Immature natural killer cell (primary cell): Measurements from ENCODE around the gene IL20. TPM values are rescaled to one million over a fixed set of nuclear protein-coding genes. Genes with fewer than 3 reads are reported as not detected.

ENCODE experiments used
- DNase-seq, 3 donors: peaks; one replicate each; pipeline ENCODE4 v3.0.0; 2022; ENCODE audit warnings: mixed read lengths in 1 of 3
- H3K27ac Mint-ChIP-seq, 6 donors: one replicate each; pipeline ENCODE4 v1.8.0; 2020; ENCODE audit warnings: mixed read lengths in 6 of 6, mild to moderate bottlenecking in 5 of 6, inconsistent platforms in 4 of 6, moderate library complexity in 3 of 6
- H3K27me3 Mint-ChIP-seq, 3 donors: one replicate each; pipeline ENCODE4 v1.8.0; 2020 to 2021; ENCODE audit warnings: low read depth in 3 of 3, mild to moderate bottlenecking in 3 of 3, mixed read lengths in 3 of 3, moderate library complexity in 3 of 3, inconsistent platforms in 1 of 3
- H3K36me3 Mint-ChIP-seq, 3 donors: one replicate each; pipeline ENCODE4 v1.8.0; 2020; ENCODE audit warnings: mixed read lengths in 3 of 3, inconsistent platforms in 2 of 3, mild to moderate bottlenecking in 2 of 3
- H3K4me1 Mint-ChIP-seq, 2 donors: one replicate each; pipeline ENCODE4 v1.8.0; 2020; ENCODE audit warnings: inconsistent platforms in 2 of 2, mild to moderate bottlenecking in 2 of 2, mixed read lengths in 2 of 2, moderate library complexity in 1 of 2
- H3K4me3 Mint-ChIP-seq, 5 donors: one replicate each; pipeline ENCODE4 v1.8.0; 2020; ENCODE audit warnings: mild to moderate bottlenecking in 5 of 5, mixed read lengths in 5 of 5, inconsistent platforms in 3 of 5, moderate library complexity in 3 of 5
- H3K9me3 Mint-ChIP-seq, 6 donors: one replicate each; pipeline ENCODE4 v1.8.0; 2020; ENCODE audit warnings: mild to moderate bottlenecking in 6 of 6, mixed read lengths in 6 of 6, inconsistent platforms in 4 of 6, moderate library complexity in 3 of 6
- polyA plus RNA-seq, 3 donors: library from polyadenylated mRNA; unstranded; fragments of 300-500 nt; fragmentation: Illumina TruSeq; gene quantifications; one replicate each; pipeline ENCODE4 v1.2.3, GENCODE V29; 2021

Gene IL20, protein sequence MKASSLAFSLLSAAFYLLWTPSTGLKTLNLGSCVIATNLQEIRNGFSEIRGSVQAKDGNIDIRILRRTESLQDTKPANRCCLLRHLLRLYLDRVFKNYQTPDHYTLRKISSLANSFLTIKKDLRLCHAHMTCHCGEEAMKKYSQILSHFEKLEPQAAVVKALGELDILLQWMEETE
- polyA plus RNA-seq = not detected

DNA sequence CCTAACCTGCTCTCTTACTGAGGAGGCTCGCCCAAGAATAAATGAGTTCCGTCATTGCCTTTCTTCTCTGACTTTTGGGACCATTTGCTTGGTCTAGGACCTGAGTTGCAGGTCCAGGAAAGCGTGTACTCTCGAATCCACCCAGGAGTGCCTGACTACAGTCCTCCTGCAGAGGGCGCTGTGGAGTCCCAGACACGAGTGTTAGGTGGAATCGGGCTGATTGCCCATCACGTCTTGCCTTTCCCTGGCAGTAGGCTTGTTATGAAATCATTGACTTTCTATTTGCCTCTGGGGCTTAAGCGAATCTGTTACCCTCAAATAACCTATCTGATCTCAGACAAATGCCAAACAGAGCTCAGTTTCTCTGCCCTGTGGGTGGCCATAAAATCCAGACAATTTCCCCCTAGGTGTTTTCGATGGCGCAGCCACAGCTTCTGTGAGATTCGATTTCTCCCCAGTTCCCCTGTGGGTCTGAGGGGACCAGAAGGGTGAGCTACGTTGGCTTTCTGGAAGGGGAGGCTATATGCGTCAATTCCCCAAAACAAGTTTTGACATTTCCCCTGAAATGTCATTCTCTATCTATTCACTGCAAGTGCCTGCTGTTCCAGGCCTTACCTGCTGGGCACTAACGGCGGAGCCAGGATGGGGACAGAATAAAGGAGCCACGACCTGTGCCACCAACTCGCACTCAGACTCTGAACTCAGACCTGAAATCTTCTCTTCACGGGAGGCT, at the start of gene IL20:
Gene IL20, plus strand, starts transcription at position 685 of the 733 bp plus-strand sequence. CDS start 230 bp downstream, outside the sequence.
- peak; percentile 66 to 75 (median 70) for DNase-seq
- H3K4me3 Mint-ChIP-seq = no peak within 1 kb of the TSS
- no peaks in the 10 kb centered on the region for H3K9me3 Mint-ChIP-seq
- H3K27me3 Mint-ChIP-seq = peaks cover 2 to 9% (median 5%) of the 10 kb centered on the region in 3 donors
- no peaks in the 10 kb centered on the region for H3K4me1 Mint-ChIP-seq
- peaks cover 0 to 4% (median 3%) of the 10 kb centered on the region in 3 donors for H3K36me3 Mint-ChIP-seq
- no peak within 1 kb of the TSS for H3K27ac Mint-ChIP-seq

DNA sequence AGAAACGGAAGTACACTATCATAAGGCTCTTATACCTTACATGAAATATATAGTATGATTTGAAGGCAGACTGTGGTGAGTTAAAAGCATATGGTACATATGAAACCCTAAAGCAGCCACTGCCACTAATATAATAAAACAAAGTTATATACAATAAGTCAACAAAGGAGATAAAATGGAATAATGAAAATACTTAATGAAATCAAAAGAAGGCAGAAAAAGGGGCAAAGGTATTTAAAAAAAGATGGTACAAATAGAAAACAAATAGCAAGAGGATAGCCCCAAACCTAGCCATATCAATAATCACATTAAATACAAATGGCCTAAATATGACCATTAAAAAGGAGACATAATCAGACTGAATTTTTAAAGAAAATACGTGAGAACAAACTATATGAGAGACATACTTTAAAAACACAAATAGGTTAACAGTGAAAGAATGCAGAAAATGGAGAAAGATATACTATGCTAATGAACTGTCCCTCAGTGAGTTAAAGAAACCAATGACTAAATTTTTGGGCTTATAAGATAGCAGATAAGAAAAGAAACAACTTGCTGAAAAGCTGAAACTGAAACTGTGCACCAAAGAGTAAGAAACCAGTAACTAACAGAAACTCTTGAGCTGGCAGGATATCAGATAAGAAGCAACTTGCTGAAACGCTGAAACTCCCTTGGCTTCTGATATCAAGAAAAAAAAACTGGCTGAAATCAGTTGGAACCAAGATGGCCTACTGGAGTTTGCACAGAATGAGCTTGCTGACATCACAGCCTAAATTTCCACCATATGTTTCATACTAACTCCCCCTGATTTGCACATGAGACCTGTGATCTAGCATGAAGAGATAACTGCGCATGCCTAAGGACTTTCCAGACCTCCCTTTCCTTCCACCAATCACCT, 48.8 kb upstream of the IL20 start:
- peak overlapping the region in 2 of 5 donors; percentile 1 to 56 for H3K4me3 Mint-ChIP-seq
- peak; percentile 9 to 44 (median 14) for DNase-seq
- H3K4me1 Mint-ChIP-seq = peaks cover 13 to 19% of the 10 kb centered on the region in 2 donors

DNA sequence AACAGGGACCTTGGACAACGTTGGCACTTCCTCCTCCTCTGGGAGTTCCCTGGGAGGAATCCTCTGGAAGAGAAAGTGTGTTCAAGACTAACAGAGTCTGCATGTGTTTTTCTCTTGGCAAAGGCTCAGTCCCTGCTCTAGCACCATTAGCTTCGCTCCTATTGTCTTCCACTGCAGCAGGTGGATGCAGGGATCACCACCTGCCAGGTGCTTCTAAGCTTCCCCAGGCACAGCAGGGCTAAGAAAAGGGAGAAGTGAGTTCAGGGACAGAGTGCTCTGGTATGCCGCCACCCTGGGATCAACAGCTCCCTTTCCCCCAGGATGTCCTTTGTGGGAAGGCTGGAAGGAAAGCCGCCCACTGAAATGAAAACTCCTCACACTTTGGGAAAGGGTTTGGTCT, 43.9 kb upstream of the IL20 start:
- no peak for DNase-seq
- no peaks in the 10 kb centered on the region for H3K9me3 Mint-ChIP-seq
- H3K27ac Mint-ChIP-seq = no peak overlapping the region
- H3K36me3 Mint-ChIP-seq = no peaks in the 10 kb centered on the region
- H3K4me3 Mint-ChIP-seq = no peak overlapping the region
- peaks cover 11 to 16% of the 10 kb centered on the region in 2 donors for H3K4me1 Mint-ChIP-seq
- H3K27me3 Mint-ChIP-seq = peaks cover 0 to 2% (median 2%) of the 10 kb centered on the region in 3 donors

More for the DNA sequence above, 48.8 kb upstream of the IL20 start:
- Mint-ChIP-seq H3K27ac (peak overlapping the region in 4 of 6 donors; percentile 18 to 88 (median 53)), H3K27me3 (peaks cover 0 to 2% (median 2%) of the 10 kb centered on the region in 3 donors), H3K9me3 (peaks cover 0 to 12% (median 4%) of the 10 kb centered on the region in 6 donors), H3K36me3 (peaks cover 0 to 7% (median 0%) of the 10 kb centered on the region in 3 donors)

DNA sequence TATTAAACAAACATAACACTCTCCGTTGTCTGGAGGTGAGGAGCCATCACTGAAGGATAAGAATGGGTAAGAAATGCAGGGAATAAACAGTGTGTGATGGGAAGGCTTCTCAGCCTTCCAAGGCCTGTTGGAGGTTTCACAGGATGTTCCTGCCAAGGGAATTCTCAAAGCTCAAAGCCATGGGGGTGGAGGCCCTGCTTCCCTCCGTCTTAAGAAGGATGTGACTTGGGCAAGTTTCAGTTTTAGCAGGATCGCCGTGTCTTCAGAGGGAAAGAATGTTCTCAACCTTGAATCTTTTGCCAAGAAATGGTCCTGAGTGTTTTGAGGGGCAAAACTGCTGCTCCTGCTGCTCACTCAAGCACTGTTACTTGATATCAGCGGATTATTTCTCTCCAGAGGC, 41.7 kb upstream of the IL20 start:
- Mint-ChIP-seq H3K9me3 (no peaks in the 10 kb centered on the region), H3K36me3 (no peaks in the 10 kb centered on the region), H3K27ac (no peak overlapping the region), H3K27me3 (peaks cover 0 to 2% (median 2%) of the 10 kb centered on the region in 3 donors), H3K4me3 (no peak overlapping the region), H3K4me1 (peaks cover 7 to 22% of the 10 kb centered on the region in 2 donors)
- no peak for DNase-seq

DNA sequence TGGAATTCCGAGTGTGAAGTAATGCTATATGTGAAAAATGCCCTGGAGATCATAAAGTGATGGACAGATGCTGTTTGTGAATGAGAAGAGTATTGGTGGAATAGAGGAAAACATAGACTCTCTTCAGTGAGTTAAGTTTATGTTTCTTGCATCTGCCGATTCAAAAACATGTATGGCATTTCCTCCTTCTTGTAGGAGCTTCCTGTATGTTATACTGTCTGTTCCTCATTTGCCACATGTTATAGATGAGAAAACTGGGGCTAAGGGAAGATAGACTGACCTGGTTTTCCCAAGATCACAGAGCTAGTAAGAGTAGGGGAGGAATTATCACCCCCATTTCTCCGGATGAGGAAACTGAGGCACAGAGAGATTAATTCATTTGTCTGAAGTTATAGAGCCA, 41.1 kb upstream of the IL20 start:
- Mint-ChIP-seq H3K4me3 (no peak overlapping the region), H3K27ac (no peak overlapping the region), H3K4me1 (peaks cover 13 to 28% of the 10 kb centered on the region in 2 donors), H3K27me3 (peaks cover 0 to 4% (median 2%) of the 10 kb centered on the region in 3 donors), H3K36me3 (no peaks in the 10 kb centered on the region), H3K9me3 (no peaks in the 10 kb centered on the region)
- DNase-seq = no peak

DNA sequence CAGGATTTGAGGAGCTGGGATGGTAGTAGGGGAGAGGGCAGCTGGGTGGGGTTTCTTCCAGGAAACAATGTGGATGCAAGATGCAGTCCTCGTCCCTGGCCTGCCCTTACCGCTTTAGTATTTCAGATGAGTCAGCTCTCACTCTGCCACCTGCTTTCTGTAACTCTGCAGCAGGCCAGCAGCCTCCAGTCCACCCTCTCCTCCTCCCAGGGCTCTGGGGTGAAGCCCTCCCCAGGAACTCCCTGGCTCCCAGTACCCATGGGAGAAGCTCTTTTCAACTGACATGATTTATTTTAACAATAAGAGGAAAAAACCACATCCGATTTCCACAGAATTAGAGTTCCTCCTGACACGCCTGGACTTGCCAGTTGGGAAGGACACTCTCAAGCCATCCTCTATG, 39.0 kb upstream of the IL20 start:
- H3K4me3 Mint-ChIP-seq = no peak overlapping the region
- H3K27me3 Mint-ChIP-seq = peaks cover 2 to 5% (median 2%) of the 10 kb centered on the region in 3 donors
- no peaks in the 10 kb centered on the region for H3K9me3 Mint-ChIP-seq
- DNase-seq = no peak
- H3K27ac Mint-ChIP-seq = no peak overlapping the region
- H3K4me1 Mint-ChIP-seq = peaks cover 24 to 44% of the 10 kb centered on the region in 2 donors
- H3K36me3 Mint-ChIP-seq = no peaks in the 10 kb centered on the region

DNA sequence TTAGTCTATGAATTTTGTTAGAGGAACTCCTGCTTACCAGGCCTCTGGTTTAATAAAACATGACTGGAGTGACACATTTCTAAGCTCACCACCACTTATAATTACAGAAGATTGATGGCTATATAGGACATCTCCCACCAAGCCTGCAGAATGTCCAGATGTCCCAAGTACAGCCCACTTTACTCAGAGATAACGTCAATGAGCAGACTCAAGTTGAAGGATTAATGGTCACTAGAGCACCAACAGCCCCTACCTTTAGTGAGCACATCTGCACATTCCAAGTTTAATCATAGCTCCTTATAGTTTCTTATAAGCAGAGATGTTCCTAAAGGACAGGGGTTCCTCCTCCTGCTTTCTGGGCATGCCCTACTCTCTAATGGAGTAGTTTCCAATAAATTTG, 37.4 kb upstream of the IL20 start:
- Mint-ChIP-seq H3K9me3 (no peaks in the 10 kb centered on the region), H3K4me3 (no peak overlapping the region), H3K27me3 (peaks cover 2 to 5% (median 2%) of the 10 kb centered on the region in 3 donors), H3K4me1 (peaks cover 30 to 60% of the 10 kb centered on the region in 2 donors), H3K27ac (no peak overlapping the region), H3K36me3 (no peaks in the 10 kb centered on the region)
- DNase-seq = no peak

DNA sequence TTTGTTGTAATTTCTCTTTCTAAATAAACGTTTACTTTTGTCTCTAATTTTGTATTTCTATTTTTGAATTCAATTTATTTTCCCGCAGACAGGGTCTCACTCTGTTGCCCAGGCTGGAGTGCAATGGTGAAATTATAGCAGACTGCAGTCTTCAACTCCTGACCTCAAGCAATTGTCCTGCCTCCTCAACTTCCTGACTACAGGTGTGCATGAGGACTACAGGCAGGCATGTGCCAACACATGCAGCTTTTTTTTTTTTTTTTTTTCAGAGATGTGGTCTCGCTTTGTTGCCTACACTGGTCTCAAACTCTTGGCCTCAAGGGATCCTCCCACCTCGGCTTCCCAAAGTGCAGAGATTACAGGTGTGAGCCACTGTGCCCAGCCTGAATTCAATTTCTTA, 36.7 kb upstream of the IL20 start:
- Mint-ChIP-seq H3K36me3 (no peaks in the 10 kb centered on the region), H3K4me3 (peak overlapping the region in 3 of 5 donors; percentile 49 to 76 (median 61)), H3K9me3 (no peaks in the 10 kb centered on the region), H3K27me3 (peaks cover 2 to 8% (median 4%) of the 10 kb centered on the region in 3 donors), H3K4me1 (peaks cover 33 to 67% of the 10 kb centered on the region in 2 donors), H3K27ac (peak overlapping the region in 2 of 6 donors; percentile 6 to 78)
- DNase-seq = no peak

DNA sequence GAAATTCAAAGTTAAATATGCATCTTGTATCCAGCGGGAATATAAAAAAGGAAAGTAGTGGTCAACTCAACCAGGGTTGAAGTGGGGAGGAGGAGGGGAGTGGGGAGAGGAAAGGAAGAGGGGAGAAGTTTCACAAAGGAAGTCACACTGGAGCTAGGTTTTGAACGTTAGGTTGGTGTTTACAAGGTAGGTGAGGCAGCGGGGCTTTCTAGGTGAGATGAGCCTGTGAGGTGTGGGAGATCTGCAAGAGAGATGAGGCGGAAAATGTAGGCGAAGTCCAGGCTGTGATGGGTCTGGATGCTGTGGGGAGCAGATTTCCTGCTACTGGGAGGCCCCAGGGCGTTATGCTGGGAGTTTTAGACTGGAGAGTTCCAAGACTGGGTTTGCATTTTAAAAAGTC, 36.1 kb upstream of the IL20 start:
- peak in 2 of 3 donors; percentile 6 to 22 for DNase-seq
- Mint-ChIP-seq H3K36me3 (no peaks in the 10 kb centered on the region), H3K9me3 (no peaks in the 10 kb centered on the region), H3K4me3 (peak overlapping the region; percentile 43 to 76 (median 53)), H3K27ac (peak overlapping the region in 5 of 6 donors; percentile 32 to 81 (median 78)), H3K27me3 (peaks cover 2 to 6% (median 4%) of the 10 kb centered on the region in 3 donors), H3K4me1 (peaks cover 33 to 69% of the 10 kb centered on the region in 2 donors)

DNA sequence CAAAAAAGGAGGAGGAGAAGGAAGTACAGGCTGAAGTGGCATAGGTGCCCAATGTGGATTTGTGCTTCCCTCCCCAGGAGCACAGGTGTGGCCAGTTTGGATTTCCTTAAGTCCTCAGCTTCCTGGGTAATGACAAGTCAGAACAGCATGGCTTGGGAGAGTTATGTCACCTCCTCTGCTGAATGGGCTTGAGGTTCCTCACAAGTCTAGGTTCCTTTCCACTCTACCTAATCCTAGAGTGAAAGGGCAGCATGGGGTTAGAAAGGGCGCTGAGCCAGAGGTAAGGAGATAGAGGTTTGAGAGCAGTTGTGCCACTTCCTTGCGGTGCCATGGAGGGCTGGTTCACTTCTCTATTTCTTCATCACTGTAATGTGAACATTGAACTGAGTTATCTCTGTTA, 35.5 kb upstream of the IL20 start:
- Mint-ChIP-seq H3K36me3 (no peaks in the 10 kb centered on the region), H3K9me3 (no peaks in the 10 kb centered on the region), H3K4me3 (peak overlapping the region in 4 of 5 donors; percentile 34 to 61 (median 44)), H3K27me3 (peaks cover 3 to 6% (median 4%) of the 10 kb centered on the region in 3 donors), H3K27ac (peak overlapping the region in 1 of 6 donors; percentile 1), H3K4me1 (peaks cover 33 to 69% of the 10 kb centered on the region in 2 donors)
- peak in 2 of 3 donors; percentile 16 to 19 for DNase-seq

DNA sequence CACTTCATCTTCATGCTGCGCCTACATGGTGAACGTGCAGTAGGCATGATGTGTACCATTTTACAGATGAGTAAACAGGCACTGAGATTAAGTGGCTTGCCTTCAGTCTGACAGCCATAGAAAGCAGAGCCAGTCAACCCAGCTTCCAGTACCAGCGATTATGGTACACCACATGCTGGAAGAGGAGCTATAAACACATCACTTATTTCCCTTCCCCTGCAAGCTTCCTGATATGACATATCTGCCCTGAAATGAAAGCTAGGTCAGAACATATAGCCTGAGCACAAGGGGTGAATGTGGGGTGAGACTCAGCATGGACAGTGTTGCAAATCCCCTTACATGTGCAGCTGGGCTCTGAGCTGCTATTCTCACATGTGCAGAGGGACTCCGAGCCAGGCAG, 33.8 kb upstream of the IL20 start:
- H3K27ac Mint-ChIP-seq = no peak overlapping the region
- H3K4me3 Mint-ChIP-seq = no peak overlapping the region
- no peaks in the 10 kb centered on the region for H3K9me3 Mint-ChIP-seq
- DNase-seq = no peak
- H3K36me3 Mint-ChIP-seq = no peaks in the 10 kb centered on the region
- peaks cover 33 to 68% of the 10 kb centered on the region in 2 donors for H3K4me1 Mint-ChIP-seq
- peaks cover 3 to 9% (median 4%) of the 10 kb centered on the region in 3 donors for H3K27me3 Mint-ChIP-seq

DNA sequence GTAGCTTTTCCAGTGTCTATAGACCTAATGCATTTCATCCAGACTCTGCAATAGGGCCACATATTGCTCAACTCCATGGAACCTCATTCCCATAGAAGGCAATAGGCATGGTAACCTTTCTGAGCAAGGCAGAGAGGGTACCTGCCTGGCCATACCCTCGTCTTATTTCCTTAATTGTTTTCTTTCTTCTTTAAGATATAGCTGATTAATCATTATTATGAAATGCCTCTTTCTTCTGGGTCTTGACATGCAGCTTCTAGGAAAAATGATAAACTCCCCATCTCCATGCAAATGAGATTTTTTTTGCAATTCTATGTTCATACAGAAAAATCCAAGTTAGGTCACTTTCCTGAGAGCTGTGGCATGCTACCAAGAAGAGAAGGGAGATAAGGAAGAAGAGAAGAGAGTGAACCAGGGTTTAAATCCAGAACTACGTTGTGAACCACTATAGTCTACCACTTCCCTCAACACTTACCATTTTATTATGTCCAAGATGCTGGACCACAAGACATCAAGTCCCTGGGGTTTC, 33.0 kb upstream of the IL20 start:
- peaks cover 2 to 9% (median 4%) of the 10 kb centered on the region in 3 donors for H3K27me3 Mint-ChIP-seq
- H3K4me3 Mint-ChIP-seq = no peak overlapping the region
- H3K27ac Mint-ChIP-seq = no peak overlapping the region
- no peaks in the 10 kb centered on the region for H3K36me3 Mint-ChIP-seq
- no peak for DNase-seq
- peaks cover 33 to 64% of the 10 kb centered on the region in 2 donors for H3K4me1 Mint-ChIP-seq
- no peaks in the 10 kb centered on the region for H3K9me3 Mint-ChIP-seq

DNA sequence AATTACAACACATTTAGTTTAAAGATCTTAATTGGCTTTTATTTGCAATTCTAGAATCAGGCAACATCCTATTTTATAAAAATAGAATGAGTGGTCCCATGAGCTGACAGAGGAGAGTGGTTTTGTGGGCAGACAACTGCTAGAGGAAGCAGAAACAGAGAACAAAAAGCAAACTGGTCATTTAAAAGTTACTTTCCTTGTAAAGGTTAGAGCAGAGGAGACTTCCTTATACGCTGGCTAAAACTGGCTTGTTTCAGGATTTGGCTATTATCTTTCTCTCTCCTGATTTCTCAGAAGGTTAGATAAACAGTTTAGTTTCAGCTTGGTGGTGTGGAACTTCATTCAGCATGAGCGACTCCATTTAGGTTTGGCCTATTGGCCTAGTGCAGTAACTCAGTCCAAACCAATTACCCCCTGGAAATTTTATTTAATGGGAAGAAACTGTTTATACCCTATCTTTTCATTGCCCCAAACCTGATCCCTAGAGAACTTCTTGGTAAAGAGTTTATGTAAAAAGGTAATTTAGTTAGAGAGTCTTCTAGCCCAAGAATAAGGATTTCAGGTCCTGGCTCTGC, 32.2 kb upstream of the IL20 start:
- Mint-ChIP-seq H3K27me3 (peaks cover 2 to 9% (median 4%) of the 10 kb centered on the region in 3 donors), H3K27ac (peak overlapping the region in 1 of 6 donors; percentile 8), H3K4me3 (peak overlapping the region in 2 of 5 donors; percentile 1 to 23), H3K4me1 (peaks cover 32 to 58% of the 10 kb centered on the region in 2 donors), H3K9me3 (no peaks in the 10 kb centered on the region), H3K36me3 (no peaks in the 10 kb centered on the region)
- DNase-seq = no peak
